Stimulated activated CD4-positive, alpha-beta T cell treated with anti-CD3 and anti-CD28 coated beads, Interleukin-2, amount 100 ng/mL, for 48 hours (primary cell): ENCODE results near the gene BTG1.

ENCODE experiments used
- DNase-seq, 2 donors: peaks; one replicate each; pipeline ENCODE4 v3.0.0-alpha.2; 2020

The BTG1 gene

DNA sequence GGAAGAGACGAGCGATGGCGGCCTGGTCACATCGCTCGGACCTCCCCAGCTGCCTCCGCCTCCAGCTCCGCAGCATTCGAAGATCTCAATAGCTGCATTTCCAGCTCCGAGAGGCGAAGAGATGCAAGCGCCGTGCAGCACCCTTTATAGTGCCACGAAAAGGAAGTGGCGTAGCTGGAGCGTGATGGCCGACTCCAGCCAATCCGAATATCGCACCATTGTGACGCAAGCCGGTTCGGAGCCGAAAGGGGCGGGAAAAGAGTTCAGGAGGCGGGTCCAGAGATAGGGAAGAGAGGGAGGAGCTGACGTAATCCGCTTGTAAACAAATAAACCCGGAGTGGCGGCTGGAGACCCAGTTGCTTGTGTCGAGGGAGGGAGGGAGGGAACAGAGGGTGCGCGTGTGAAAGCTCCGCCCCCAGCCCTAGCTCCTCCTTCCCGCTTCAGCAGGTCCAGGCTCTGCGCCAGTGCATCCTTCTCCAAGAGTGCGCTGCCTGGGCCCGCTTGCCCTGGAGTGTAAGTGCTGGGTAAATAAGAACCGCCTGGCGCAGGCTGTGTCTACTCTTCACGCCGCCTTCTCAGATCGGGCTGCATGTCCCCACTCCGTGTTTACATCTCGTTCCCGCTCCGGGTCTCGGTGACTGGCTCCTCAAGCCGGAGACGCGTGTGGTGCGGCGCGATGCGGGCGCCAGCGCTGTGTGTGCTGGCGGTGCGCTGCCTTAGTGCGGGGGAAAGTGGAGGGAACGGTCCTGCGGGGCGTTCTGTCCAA, at the start of gene BTG1:
TSS of gene BTG1 (minus strand) at position 116 of the 766 bp plus-strand sequence. CDS start 311 bp downstream, outside the sequence.
- DNase-seq: peak; percentile 93 to 95

DNA sequence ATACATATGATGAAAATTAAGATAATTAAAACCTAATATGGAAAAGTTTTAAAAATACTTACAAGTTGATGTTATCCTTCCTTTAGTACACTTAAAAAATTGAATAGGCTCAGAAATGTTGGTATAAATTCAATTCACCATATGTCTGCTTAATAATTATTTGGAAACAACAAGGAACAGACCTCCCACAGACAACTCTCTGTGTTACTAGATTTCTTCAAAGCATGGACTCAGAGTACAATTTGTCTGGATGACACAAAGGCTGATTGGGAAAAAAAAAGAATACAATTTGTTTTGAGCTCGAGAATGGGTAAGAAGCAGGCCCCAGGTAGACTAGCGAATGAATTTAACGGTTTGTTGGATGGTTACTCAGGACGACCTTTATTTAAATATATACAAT, 48.9 kb upstream of the BTG1 start:
- DNase-seq: no peak

- no peak for DNase-seq
Observed at GRCh38 chr12:92193846-92194245, 48.2 kb upstream of the BTG1 start.

DNA sequence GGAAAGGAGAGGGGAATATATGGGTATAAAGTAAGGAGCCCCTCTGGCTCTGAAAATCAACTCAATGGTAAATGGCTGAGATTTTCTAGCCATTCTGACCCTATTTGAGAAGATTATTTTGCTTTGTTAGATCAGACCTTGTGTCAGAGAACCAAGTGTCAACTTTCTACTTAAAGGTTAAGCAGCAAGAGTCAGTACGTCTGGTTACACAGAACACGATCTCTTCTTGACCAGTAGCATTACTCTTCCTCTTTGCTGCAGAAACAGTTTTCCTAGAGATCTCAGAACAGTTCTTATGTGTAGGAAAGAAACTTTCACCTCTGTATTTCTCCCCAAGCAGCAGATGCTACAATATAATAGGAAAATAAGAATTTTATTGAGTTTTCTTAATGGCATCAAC, 47.4 kb upstream of the BTG1 start:
- no peak for DNase-seq

DNA sequence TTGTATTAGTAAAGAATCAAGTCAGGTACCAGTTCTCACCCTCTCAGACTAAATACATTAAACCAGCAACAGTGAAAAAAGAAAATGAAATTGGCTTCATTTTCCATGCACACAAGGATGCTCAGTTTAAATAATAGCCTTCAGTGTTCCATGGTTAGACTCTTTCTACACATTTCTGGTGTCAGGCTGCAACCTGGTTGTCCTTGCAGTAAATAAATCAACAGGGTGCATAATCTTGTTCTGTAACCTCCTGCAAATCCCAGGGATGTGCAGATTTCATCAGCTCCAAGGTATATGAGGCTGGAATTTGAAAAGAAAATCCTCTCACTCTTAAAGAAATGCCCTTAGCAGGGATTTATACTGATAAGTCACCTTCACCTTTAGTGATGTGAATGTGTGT, 46.7 kb upstream of the BTG1 start:
- DNase-seq: no peak

DNA sequence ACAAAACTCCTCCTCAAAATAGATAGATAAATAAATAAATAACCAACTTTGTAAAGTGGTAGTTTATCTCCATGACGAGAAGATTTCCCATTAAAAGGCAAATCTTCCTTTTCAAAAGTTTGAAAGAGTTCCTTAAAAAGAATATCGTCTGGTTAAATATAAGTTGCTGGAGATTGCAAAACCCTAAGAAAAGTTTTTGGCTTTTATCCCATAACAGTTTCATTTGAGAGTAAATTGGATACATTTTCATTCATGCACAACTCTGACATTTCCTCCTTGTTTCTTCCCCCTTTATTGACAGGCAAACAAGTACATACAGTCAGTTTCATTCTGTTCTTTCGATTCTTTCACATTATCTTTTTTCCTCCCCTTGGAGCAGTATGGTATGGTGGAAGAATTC, 45.4 kb upstream of the BTG1 start:
- DNase-seq: no peak

DNA sequence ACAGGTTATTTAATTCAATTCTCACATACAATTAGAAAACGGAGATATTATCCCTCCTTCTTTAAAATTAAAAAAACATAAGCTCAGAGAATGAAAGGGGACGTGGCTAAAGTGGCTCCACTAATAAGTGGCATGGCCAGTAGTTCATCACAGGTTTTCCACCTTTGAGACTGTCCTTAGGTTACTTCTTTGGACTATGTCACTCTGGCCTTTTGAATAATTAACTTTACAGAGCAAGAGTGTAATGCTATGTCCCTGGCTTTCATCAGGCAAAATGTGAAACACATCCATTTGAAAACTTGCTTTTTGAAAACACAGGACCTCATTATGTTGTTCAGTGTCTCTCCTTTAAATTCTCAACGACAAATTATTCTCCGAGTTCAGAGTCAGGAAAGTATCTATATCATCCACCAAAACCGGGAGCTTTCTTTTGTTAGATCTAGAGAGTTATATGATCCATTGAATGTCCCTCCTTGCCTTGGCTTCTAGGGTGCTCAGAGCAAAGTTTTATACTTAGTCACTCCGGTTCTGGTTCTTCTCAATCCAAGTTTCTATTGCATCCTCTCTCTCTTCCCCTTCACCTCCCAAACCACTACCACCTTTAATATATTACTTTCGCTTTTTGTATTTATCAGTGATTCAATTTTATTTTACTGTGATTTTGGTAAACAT, 43.0 kb upstream of the BTG1 start:
- DNase-seq: no peak

DNA sequence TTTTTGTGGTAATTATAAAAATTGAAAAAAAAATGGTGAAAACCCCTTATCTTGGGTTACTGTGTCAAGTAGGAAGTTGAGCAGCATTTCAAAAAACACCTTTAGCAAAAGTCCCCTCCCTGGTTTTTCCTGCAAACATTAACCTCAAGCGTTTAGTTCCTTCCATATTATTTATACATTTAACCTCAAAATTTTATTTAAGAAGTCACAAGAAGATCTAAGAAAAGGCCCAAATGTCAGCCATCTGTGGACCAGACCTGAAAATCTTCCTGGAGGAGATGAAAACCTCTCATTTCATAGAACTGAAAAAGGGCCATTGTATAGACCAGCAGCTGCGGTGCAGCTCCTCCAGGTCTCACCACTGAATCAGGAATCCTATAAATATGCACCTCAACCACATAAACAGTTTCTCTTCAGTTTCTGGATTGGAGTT, 40.4 kb upstream of the BTG1 start:
- DNase-seq: no peak

GRCh38 chr12:92185052-92185451, 39.4 kb upstream of the BTG1 start:
- no peak for DNase-seq

- DNase-seq: no peak
Observed at GRCh38 chr12:92183575-92183974, 37.9 kb upstream of the BTG1 start.

DNA sequence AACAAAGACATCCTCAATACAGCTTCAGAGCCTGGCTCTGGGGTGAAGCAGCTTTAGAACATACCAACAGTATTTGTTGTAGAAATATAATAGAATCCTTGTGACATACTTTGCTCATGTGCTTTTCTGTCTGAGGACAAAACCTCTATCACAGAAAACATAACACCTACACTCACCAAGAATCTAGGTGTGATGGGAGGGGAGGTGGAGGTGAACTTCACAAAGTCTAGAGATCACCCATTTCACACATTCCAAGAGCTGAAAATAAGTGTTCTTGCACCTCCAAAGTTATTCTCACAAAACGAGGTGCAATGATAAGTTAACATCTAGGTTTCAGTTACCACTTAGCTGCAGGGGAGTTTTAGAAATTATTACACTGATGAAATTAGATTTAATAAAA, 32.7 kb upstream of the BTG1 start:
- DNase-seq: no peak

DNA sequence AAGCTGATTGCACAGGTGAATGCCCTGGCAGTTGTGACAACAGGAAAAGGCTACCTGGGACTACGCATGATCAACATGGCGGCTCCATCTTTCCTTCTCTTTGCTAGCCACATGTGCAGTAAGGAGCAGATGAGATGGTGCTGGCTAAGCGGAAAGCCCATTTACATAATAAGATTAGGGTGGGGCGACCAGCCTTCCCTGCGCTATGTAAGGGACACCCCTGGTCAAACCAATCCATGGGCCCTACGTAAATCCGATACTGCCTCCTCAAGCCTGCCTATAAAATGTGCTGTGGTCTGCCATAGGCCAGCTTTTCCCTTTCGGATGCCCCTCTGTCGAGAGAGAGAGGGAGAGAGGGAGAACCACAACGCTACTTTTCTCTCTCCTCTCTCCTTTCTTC, 31.0 kb upstream of the BTG1 start:
- no peak for DNase-seq

- DNase-seq: no peak
Observed at GRCh38 chr12:92175961-92176360, 30.3 kb upstream of the BTG1 start.

DNA sequence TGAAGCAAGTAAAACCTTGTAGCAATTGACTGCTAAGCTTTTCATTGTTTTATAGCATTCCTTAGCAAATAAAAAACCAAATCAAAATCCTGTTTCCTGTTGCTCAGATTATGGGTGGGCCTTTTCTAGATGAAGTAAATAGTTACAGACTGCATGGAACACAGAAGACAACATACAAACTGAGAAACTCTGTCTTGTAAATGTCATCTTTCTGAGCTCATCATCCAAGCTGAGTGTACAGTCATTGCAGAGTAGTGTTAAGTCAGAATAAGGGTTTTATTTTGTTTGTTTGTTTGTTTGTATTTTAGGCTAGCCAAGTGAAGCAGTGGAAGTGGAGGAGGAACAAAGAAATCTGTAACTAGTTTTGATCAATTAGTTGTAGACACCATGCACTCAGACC, 24.4 kb upstream of the BTG1 start:
- no peak for DNase-seq

DNA sequence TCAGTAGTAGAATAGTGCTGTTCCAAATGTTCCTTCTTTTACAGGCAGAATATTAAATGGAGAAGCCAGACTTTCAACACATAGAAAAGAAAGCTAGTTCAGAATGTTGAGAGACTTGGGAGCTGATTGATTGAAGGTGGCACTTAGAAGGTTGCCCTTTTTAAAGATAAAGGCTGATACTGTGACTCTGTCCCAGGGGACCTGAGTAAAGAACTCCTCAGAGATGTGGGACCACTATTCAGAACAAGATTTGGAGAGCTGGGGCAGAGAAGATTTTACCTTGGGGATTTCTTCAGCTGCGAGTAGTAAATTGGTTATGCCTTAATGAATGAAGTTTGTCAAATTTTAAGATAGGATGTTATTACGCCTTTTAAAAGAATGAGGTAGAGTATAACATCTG, 21.4 kb upstream of the BTG1 start:
- no peak for DNase-seq

GRCh38 chr12:92164712-92165111, 19.1 kb upstream of the BTG1 start:
- DNase-seq: no peak

DNA sequence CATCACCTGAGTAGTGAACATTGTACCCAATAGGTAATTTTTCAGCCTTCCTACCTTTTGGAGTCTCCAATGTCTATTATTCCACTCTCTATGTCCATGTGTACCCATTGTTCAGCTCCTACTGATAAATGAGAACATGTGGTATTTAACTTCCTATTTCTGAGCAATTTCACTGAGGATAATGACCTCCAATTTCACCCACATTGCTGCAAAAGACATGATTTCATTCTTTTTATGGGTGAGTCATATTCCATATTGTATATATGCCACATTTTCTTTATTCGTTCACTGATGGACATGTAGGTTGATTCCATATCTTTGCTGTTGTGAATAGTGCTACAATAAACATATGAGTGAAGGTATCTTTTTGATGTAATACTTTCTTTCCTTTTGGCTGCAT, 16.4 kb upstream of the BTG1 start:
- no peak for DNase-seq

DNA sequence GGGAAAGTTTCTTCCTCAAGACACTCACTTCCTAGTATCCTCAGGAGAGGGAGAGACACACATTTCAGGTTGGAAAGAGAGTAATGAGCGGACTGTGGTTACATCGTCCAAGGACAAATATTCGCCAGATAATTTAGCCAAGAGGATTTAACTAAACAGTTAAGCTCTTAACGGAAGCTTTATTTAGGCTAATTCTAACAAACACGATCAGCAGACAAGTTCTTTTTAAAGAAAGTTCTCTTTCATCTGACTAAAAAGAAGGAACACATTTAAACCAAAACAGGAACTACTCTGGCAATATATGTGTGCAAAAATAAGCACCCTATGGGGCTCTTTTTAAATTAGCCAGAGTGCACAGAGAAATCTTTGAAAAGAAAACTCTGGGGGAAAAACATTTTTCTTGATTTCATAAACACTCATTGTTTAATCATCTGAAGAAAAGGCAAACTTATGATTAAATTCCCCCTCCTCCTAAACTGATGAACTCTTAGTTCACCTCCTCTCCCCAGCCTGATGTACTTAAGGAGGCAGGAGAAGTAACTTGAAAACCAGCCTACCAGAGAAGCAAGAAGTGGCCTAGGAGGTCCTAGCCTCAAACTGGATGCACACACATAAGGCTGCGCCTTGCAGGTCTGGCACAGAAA, 13.3 kb upstream of the BTG1 start:
- no peak for DNase-seq

DNA sequence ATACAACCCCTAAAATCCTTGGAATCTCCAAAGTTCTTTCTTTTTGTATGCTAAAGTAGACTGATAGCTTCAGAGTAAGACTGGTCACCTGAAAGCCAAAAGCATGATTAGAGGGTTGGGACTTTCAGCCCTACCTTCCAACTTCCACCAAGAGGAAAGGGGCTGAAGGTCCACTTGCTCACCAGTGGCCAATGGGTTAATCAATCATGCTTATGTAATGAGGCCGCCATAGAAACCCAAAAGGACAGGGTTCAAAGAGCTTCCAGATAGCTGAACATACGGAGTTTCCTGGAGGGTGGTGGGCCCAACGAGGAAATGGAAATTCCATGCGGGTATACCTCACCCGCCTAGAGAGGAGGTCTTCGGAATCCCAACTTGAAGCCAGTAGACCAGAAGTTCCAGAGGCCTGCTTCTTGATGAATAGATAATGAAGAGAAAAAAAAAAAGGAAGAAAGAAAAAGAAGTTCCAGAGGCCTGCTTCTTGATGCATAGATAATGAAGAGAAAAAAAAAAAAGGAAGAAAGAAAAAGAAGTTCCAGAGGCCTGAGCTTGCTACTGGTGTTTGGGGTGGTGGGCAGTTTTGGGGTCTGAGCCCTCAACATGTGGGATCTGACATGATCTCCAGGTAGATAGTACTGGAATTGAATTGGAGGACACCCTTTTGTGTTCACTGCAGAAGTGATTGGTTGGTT, 11.2 kb upstream of the BTG1 start:
- no peak for DNase-seq

GRCh38 chr12:92156139-92156538, 10.5 kb upstream of the BTG1 start:
- DNase-seq: no peak

DNA sequence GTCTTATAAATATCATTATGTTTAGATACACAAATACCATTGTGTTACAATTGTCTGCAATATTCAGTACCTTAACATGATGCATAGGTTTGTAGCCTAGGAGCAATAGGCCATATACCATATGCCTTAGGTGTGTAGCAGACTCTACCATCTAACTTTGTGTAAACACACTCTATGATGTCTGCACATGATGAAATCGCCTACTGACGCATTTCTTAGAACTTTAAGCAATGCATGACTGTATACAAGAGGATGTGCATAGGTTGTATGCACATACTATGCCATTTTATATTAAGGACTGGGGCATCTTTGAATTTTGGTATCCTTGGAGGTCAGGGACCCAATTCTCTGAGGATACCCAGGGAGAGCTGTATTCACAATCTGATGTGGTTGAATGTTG, 10.1 kb upstream of the BTG1 start:
- DNase-seq: no peak

DNA sequence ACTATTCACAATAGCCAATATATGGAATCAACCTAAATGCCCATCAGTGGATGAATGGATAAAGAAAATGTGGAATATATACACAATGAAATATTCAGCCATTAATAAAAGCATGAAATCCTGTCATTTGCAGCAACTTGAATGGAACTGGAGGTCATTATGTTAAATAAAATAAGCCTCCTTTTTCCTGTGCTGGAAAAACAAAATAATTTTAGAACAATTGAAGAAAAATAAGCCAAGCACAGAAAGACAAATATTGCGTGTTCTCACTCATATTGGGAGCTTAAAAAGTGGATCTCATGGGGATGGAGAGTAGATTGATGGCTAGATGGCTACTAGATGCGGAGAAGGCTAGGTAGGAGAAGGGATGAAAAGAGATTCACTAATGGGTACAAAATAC, 6.3 kb upstream of the BTG1 start:
- DNase-seq: no peak

GRCh38 chr12:92149563-92149962, 3.9 kb upstream of the BTG1 start:
- DNase-seq: no peak

DNA sequence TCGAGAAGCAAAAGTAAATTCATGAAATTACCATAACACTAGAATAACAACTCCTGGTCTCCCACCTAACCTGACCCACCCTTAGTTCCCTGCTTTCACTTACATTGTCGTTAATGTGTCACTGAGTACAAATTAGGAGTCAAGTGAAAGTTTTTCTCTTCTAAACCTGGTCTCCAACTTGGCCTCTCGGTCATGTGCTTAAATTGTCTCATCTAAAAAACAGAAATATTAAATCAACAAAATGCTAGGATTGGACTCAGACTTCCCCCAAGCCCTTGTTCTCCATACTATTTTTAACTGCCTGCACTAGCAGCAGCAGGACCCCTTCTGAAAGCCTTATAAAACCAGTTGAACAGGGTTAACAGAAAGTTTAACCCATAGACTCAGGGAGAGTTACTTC, 1.8 kb upstream of the BTG1 start:
- no peak for DNase-seq
